Activated CD4-positive, alpha-beta T cell treated with anti-CD3 and anti-CD28 coated beads, Interleukin-2, amount 50 U/mL, for 48 hours (primary cell): ENCODE results near the gene PAMR1.
A peak's percentile ranks its signal among the peaks of the same experiment; 100 is the strongest.

Experiments used
- DNase-seq, 2 experiments: peaks; one replicate each; pipeline ENCODE4 v3.0.0-alpha.2; 2020

PAMR1 gene

GRCh38 chr11:35436581-35437250 is 88.7 kb downstream of the PAMR1 start:
- DNase-seq, result no peak

GRCh38 chr11:35433588-35433987 is 91.8 kb downstream of the PAMR1 start:
- no peak for DNase-seq

- no peak for DNase-seq
Measured at GRCh38 chr11:35432464-35432863, 93.0 kb downstream of the PAMR1 start.

- DNase-seq, result no peak
Measured at GRCh38 chr11:35427071-35427470, 98.3 kb downstream of the PAMR1 start.

- DNase-seq, result no peak
Measured at GRCh38 chr11:35426351-35426750, 99.1 kb downstream of the PAMR1 start.

- DNase-seq, result no peak
Measured at GRCh38 chr11:35425603-35426212, 99.7 kb downstream of the PAMR1 start.

GRCh38 chr11:35424157-35424940 is 101.1 kb downstream of the PAMR1 start:
- DNase-seq, result no peak

- no peak for DNase-seq
Measured at GRCh38 chr11:35420371-35420770, 105.0 kb downstream of the PAMR1 start.

- DNase-seq, result peak; percentile 3 to 4
Measured at GRCh38 chr11:35419830-35420333, 105.5 kb downstream of the PAMR1 start.

- DNase-seq, result peak; percentile 5 to 11
Measured at GRCh38 chr11:35419184-35419829, 106.1 kb downstream of the PAMR1 start, which contains the start of gene SLC1A2. Gene SLC1A2, minus strand, starts transcription at chr11:35419558. Its CDS starts 592 bp downstream, at chr11:35418966.

- DNase-seq, result peak; percentile 24 to 26
Measured at GRCh38 chr11:35418282-35419183, 106.9 kb downstream of the PAMR1 start.

GRCh38 chr11:35415487-35415886 is 109.9 kb downstream of the PAMR1 start:
- DNase-seq, result no peak

GRCh38 chr11:35414776-35415175 is 110.6 kb downstream of the PAMR1 start:
- no peak for DNase-seq

- no peak for DNase-seq
Measured at GRCh38 chr11:35414311-35414710, 111.1 kb downstream of the PAMR1 start.

- DNase-seq, result no peak
Measured at GRCh38 chr11:35413598-35413997, 111.8 kb downstream of the PAMR1 start.

- DNase-seq, result no peak
Measured at GRCh38 chr11:35412285-35412684, 113.1 kb downstream of the PAMR1 start.

GRCh38 chr11:35407041-35407440 is 118.4 kb downstream of the PAMR1 start:
- DNase-seq, result no peak

GRCh38 chr11:35404388-35404775 is 121.0 kb downstream of the PAMR1 start:
- DNase-seq, result peak; percentile 32 to 55

GRCh38 chr11:35403765-35404387 is 121.5 kb downstream of the PAMR1 start:
- no peak for DNase-seq

GRCh38 chr11:35402751-35403660 is 122.4 kb downstream of the PAMR1 start:
- DNase-seq, result no peak
